Lung (tissue), 12 donors: ENCODE results near the gene PLPPR1. TPM values are rescaled to one million over a fixed set of nuclear protein-coding genes. Genes with fewer than 3 reads are reported as not detected.

Source experiments
- ATAC-seq: fragments of 200-7000 bp; cut with Tn5 transposase; one replicate; pipeline ENCODE4 v1.9.1; 2020; ENCODE audit warnings: moderate number of reproducible peaks; ENCODE audit not compliant: insufficient read depth, low FRiP score
- DNase-seq, 3 donors: peaks; one replicate each; pipeline ENCODE4 v3.0.0-alpha.2; 2013 to 2017
- H3K27ac ChIP-seq, 2 donors: one replicate each; pipeline ENCODE4 v1.5.1; 2013; ENCODE audit warnings: mild to moderate bottlenecking in 2 of 2, moderate library complexity in 2 of 2, control low read depth in 1 of 2, inconsistent platforms in 1 of 2, low read depth in 1 of 2, low read length in 1 of 2
- H3K27me3 ChIP-seq, 3 donors: one replicate each; pipeline ENCODE4 v1.5.1; 2013; ENCODE audit warnings: low read length in 2 of 3; ENCODE audit not compliant: control insufficient read depth in 3 of 3, insufficient read depth in 3 of 3
- H3K36me3 ChIP-seq, 4 donors: one replicate each; pipeline ENCODE4 v1.5.1; 2013; ENCODE audit warnings: low read length in 4 of 4, mild to moderate bottlenecking in 1 of 4, moderate library complexity in 1 of 4; ENCODE audit not compliant: control insufficient read depth in 4 of 4, insufficient read depth in 4 of 4
- H3K4me1 ChIP-seq, 5 donors: one replicate each; pipeline ENCODE4 v1.5.1; 2013; ENCODE audit warnings: low read length in 5 of 5, mild to moderate bottlenecking in 2 of 5, moderate library complexity in 1 of 5; ENCODE audit not compliant: control insufficient read depth in 5 of 5, insufficient read depth in 5 of 5
- H3K4me3 ChIP-seq: one replicate; pipeline ENCODE4 v1.5.1; 2013; ENCODE audit warnings: mild to moderate bottlenecking, control low read depth, moderate library complexity
- H3K9ac ChIP-seq, 2 donors: one replicate each; pipeline ENCODE4 v1.5.1; 2013; ENCODE audit warnings: low read length in 2 of 2, control low read depth in 1 of 2; ENCODE audit not compliant: insufficient read depth in 1 of 2
- H3K9me3 ChIP-seq, 4 donors: one replicate each; pipeline ENCODE4 v1.5.1; 2013; ENCODE audit warnings: low read length in 3 of 4, mild to moderate bottlenecking in 1 of 4, moderate library complexity in 1 of 4; ENCODE audit not compliant: control insufficient read depth in 4 of 4, insufficient read depth in 3 of 4
- WGBS, 2 donors: extraction: QIAGEN DNeasy Blood & Tissue Kit; methylation state at CpG; one replicate each; pipeline ENCODE4 v1.1.7; 2013; 5-methylcytosine and 5-hydroxymethylcytosine counted together
- polyA plus RNA-seq, 2 donors: library from polyadenylated mRNA; stranded (reverse); fragments of 200-250 nt; gene quantifications; one replicate each; pipeline ENCODE4 v1.2.1, GENCODE V29; 2013
- total RNA-seq, 2 donors: library from RNA; depleted of rRNA in 1 of 2; stranded (reverse); fragments of >200 nt in 1 of 2; gene quantifications; one replicate each; pipeline ENCODE4 v1.2.1, GENCODE V29; 2014 to 2021
- TF ChIP-seq, protein P1 (sequence below): IDR thresholded peaks from 2 replicates; pipeline ENCODE4 v1.5.1; 2012; ENCODE audit warnings: mild to moderate bottlenecking; ENCODE audit errors: control extremely low read depth, extremely low read depth
- donor health status: control.
- donor health status: control.
- donor health status: Bipolar disorder and iron deficiency.
- donor health status: healthy.
- donor health status: DM: yes; HTN: yes; CAD: no.

PLPPR1 gene
- total and polyA plus RNA-seq, 4 donors, result 0.91 to 8.4 (median 3.7) TPM

DNA sequence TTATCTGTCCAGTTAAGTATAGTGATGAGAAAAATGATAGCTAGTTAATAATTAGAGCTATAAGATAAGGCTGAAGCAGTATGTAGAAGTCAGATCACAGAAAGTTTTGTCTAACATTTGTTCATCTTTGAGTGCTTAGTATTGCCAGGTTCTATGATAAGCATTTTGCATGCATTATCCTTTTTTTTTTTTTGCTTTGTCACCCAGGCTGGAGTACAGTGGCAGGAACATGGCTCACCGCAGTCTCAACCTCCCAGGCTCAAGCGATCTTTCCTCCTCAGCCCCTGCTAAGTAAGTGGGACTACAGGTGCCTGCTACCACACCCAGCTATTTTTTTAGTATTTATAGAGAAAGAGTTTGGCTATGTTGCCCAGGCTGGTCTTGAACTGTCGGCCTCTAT lies 338.8 kb downstream of the PLPPR1 start:
- WGBS, 2 donors, result 90 to 94% methylated on average over 3 of the region's 3 CpGs
- no peaks in the 10 kb centered on the region for H3K27me3 ChIP-seq
- no peak overlapping the region for H3K27ac ChIP-seq
- no peaks in the 10 kb centered on the region for H3K9me3 ChIP-seq
- H3K4me3 ChIP-seq, result no peak overlapping the region
- no peaks in the 10 kb centered on the region for H3K36me3 ChIP-seq
- ATAC-seq (no peak), DNase-seq (no peak)
- no peak overlapping the region for H3K9ac ChIP-seq
- TF ChIP-seq, protein P1, sequence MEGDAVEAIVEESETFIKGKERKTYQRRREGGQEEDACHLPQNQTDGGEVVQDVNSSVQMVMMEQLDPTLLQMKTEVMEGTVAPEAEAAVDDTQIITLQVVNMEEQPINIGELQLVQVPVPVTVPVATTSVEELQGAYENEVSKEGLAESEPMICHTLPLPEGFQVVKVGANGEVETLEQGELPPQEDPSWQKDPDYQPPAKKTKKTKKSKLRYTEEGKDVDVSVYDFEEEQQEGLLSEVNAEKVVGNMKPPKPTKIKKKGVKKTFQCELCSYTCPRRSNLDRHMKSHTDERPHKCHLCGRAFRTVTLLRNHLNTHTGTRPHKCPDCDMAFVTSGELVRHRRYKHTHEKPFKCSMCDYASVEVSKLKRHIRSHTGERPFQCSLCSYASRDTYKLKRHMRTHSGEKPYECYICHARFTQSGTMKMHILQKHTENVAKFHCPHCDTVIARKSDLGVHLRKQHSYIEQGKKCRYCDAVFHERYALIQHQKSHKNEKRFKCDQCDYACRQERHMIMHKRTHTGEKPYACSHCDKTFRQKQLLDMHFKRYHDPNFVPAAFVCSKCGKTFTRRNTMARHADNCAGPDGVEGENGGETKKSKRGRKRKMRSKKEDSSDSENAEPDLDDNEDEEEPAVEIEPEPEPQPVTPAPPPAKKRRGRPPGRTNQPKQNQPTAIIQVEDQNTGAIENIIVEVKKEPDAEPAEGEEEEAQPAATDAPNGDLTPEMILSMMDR, result no peak
- peaks cover 0 to under 1% (median 0%) of the 10 kb centered on the region in 5 donors for H3K4me1 ChIP-seq

DNA sequence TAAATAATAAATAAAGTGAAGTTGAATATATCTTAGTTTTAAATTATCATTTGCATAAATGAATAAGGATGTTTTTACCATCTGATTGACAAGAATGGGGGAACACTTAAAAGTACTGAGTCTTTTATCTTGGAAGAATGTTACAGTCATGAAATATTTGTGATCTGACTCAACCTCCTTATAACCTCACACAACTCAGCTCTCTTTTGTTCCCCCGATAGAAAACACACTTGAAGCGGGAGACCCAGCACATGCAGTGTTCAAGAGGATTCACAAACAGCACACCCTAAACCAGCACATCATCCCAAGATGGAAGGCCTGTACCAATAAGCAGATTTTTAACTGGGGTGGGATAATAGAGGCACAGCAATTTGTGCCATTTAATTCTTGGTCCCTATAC lies 340.8 kb downstream of the PLPPR1 start:
- TF ChIP-seq, protein P1, result no peak
- no peaks in the 10 kb centered on the region for H3K36me3 ChIP-seq
- ATAC-seq (no peak), DNase-seq (no peak)
- H3K27ac ChIP-seq, result no peak overlapping the region
- H3K4me1 ChIP-seq, result peaks cover 0 to 10% (median 0%) of the 10 kb centered on the region in 5 donors
- no peak overlapping the region for H3K9ac ChIP-seq
- H3K27me3 ChIP-seq, result no peaks in the 10 kb centered on the region
- 76 to 100% methylated on average over 2 of the region's 2 CpGs for WGBS, 2 donors
- H3K4me3 ChIP-seq, result no peak overlapping the region
- H3K9me3 ChIP-seq, result no peaks in the 10 kb centered on the region

DNA sequence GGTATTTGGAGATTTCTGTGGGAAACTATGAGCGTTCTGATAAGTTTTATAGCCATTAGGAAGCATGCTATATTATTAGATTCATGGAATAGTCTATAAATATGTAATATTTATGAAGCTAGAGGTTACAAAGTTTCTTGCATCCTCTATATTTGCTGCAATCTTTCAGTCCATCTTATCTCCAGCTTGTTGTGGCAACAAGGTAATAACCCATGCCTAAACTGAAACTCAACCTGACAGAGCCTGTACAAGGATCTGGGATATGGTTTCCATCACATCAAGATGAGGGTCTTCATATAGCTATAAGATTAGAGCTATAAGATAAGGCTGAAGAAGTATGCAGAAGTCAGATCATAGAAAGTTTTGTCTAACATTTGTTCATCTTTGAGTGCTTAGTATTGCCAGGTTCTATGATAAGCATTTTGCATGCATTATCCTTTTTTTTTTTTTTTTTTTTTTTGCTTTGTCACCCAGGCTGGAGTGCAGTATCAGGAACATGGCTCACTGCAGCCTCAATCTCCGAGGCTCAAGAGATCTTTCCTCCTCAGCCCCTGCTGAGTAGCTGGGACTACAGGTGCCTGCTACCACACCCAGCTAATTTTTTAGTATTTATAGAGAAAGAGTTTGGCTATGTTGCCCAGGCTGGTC lies 341.5 kb downstream of the PLPPR1 start:
- Histone ChIP-seq H3K4me3 (no peak overlapping the region), H3K27me3 (no peaks in the 10 kb centered on the region), H3K9ac (no peak overlapping the region), H3K36me3 (no peaks in the 10 kb centered on the region), H3K4me1 (peaks cover 0 to 10% (median 0%) of the 10 kb centered on the region in 5 donors), H3K9me3 (no peaks in the 10 kb centered on the region), H3K27ac (no peak overlapping the region)
- TF ChIP-seq, protein P1, result no peak
- ATAC-seq, result no peak
- 74 to 78% methylated on average over 2 of the region's 2 CpGs for WGBS, 2 donors
- no peak for DNase-seq

DNA sequence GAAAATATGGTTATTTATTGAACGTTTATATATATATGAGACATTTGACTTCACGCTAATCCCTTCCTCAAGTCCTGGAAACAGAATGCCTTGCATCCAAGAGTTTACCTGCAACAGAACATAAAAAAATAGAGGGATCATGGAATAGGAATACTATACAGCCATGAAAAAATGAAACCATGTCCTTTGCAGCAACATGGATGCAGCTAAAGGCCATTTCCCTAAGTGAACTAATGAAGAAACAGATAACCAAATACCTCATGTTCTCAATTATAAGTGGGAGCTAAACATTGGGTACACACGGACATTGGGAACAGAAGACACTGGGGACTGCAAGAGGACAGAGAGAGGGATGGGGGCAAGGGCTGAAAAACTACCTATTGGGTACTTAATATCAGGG lies 343.3 kb downstream of the PLPPR1 start:
- WGBS, 2 donors, result 94 to 95% methylated on average over 3 of the region's 3 CpGs
- Histone ChIP-seq H3K4me1 (peaks cover 0 to 10% (median 0%) of the 10 kb centered on the region in 5 donors), H3K9me3 (peaks cover 0 to 1% (median 0%) of the 10 kb centered on the region in 4 donors), H3K9ac (no peak overlapping the region), H3K27ac (no peak overlapping the region), H3K4me3 (no peak overlapping the region), H3K27me3 (no peaks in the 10 kb centered on the region), H3K36me3 (no peaks in the 10 kb centered on the region)
- DNase-seq, result no peak
- TF ChIP-seq, protein P1, result no peak
- ATAC-seq, result no peak
